WTC11 (cell line): Measurements from ENCODE around the gene BET1. TPM values are rescaled to one million over a fixed set of nuclear protein-coding genes. Genes with fewer than 3 reads are reported as not detected.
A peak's percentile ranks its signal among the peaks of the same experiment; 100 is the strongest.

ENCODE experiments used
- ATAC-seq: fragments of 200-7000 bp; cut with Tn5 transposase; 2 replicates; pipeline ENCODE4 v1.10.0; 2021; ENCODE audit warnings: mild to moderate bottlenecking, moderate library complexity
- CTCF ChIA-PET: fragments of 300-600 bp; sonication (Branson Sonifier 250); formaldehyde crosslinking; loops from one replicate; lab custom pipeline; 2021; ENCODE audit warnings: antibody characterized with exemption; lab: Charles Lee
- POLR2A ChIA-PET: fragments of 350-600 bp; sonication (Branson Sonifier 250); formaldehyde crosslinking; loops from one replicate; lab custom pipeline; 2021; ENCODE audit warnings: antibody characterized with exemption; lab: Charles Lee
- DNase-seq: peaks from one replicate; pipeline ENCODE4 v3.0.0; 2021; ENCODE audit warnings: low spot score
- H3K27ac Mint-ChIP-seq: 2 replicates; pipeline ENCODE4 v1.8.0; 2021; ENCODE audit warnings: mixed read lengths
- H3K27me3 Mint-ChIP-seq: 2 replicates; pipeline ENCODE4 v1.8.0; 2021; ENCODE audit warnings: low read depth, mild to moderate bottlenecking, moderate library complexity, mixed read lengths
- H3K36me3 Mint-ChIP-seq: 2 replicates; pipeline ENCODE4 v1.8.0; 2021; ENCODE audit warnings: mixed read lengths
- H3K4me1 Mint-ChIP-seq: 2 replicates; pipeline ENCODE4 v1.8.0; 2022; ENCODE audit warnings: mixed read lengths
- H3K4me3 Mint-ChIP-seq: 2 replicates; pipeline ENCODE4 v1.8.0; 2021; ENCODE audit warnings: mild to moderate bottlenecking, moderate library complexity, mixed read lengths
- H3K9me3 Mint-ChIP-seq: 2 replicates; pipeline ENCODE4 v1.8.0; 2021; ENCODE audit warnings: mixed read lengths
- ATF6 ChIP-seq: sonication (generic); formaldehyde crosslinking; IDR thresholded peaks from 2 replicates; pipeline ENCODE4 v1.8.1; 2023; ENCODE audit warnings: mild to moderate bottlenecking, missing genetic modification reagents
- CDX4 ChIP-seq: fragments of 250-450 bp; sonication (Bioruptor Pico); IDR thresholded peaks from 2 replicates; pipeline ENCODE4 v1.9.0; 2021; ENCODE audit warnings: moderate library complexity, mild to moderate bottlenecking, inconsistent platforms, borderline replicate concordance
- ELF4 ChIP-seq: sonication (generic); formaldehyde crosslinking; IDR thresholded peaks from 2 replicates; pipeline ENCODE4 v1.8.1; 2022; ENCODE audit warnings: low read depth, mild to moderate bottlenecking, moderate library complexity, missing genetic modification reagents
- EMX1 ChIP-seq: fragments of 250-450 bp; sonication (Bioruptor Pico); IDR thresholded peaks from 2 replicates; pipeline ENCODE4 v1.8.0; 2021; ENCODE audit warnings: mild to moderate bottlenecking
- GTF2I ChIP-seq: fragments of 250-450 bp; sonication (Bioruptor Pico); conservative IDR thresholded peaks from 2 replicates; pipeline ENCODE4 v1.4.0; 2021; ENCODE audit warnings: mild to moderate bottlenecking
- HMGA2 ChIP-seq: fragments of 250-450 bp; sonication (Bioruptor Pico); IDR thresholded peaks from 2 replicates; pipeline ENCODE4 v1.4.0; 2021; ENCODE audit warnings: mild to moderate bottlenecking, moderate library complexity
- HMGXB4 ChIP-seq: sonication (generic); formaldehyde crosslinking; IDR thresholded peaks from 2 replicates; pipeline ENCODE4 v1.8.1; 2023; ENCODE audit warnings: mild to moderate bottlenecking, moderate library complexity, missing genetic modification reagents
- NFE2L1 ChIP-seq: sonication (generic); formaldehyde crosslinking; IDR thresholded peaks from 2 replicates; pipeline ENCODE4 v1.8.1; 2023; ENCODE audit warnings: missing genetic modification reagents
- NR2C2 ChIP-seq: sonication (generic); formaldehyde crosslinking; IDR thresholded peaks from 2 replicates; pipeline ENCODE4 v1.8.0; 2022; ENCODE audit warnings: mild to moderate bottlenecking, missing genetic modification reagents
- NR3C1 ChIP-seq: sonication (generic); formaldehyde crosslinking; conservative IDR thresholded peaks from 2 replicates; pipeline ENCODE4 v1.8.1; 2023; ENCODE audit warnings: low read depth, mild to moderate bottlenecking, missing genetic modification reagents
- PREB ChIP-seq: sonication (generic); formaldehyde crosslinking; IDR thresholded peaks from 2 replicates; pipeline ENCODE4 v1.8.1; 2022; ENCODE audit warnings: mild to moderate bottlenecking, missing genetic modification reagents, moderate library complexity, borderline replicate concordance
- RELA ChIP-seq: sonication (generic); formaldehyde crosslinking; IDR thresholded peaks from 2 replicates; pipeline ENCODE4 v1.8.1; 2022; ENCODE audit warnings: missing genetic modification reagents, mild to moderate bottlenecking, borderline replicate concordance
- RORB ChIP-seq: fragments of 250-450 bp; sonication (Bioruptor Pico); IDR thresholded peaks from 2 replicates; pipeline ENCODE4 v1.9.0; 2021; ENCODE audit warnings: mild to moderate bottlenecking
- SOX15 ChIP-seq: fragments of 250-450 bp; sonication (Bioruptor Pico); IDR thresholded peaks from 2 replicates; pipeline ENCODE4 v1.9.0; 2021; ENCODE audit warnings: mild to moderate bottlenecking
- ZNF219 ChIP-seq: sonication (generic); formaldehyde crosslinking; IDR thresholded peaks from 2 replicates; pipeline ENCODE4 v1.8.0; 2023; ENCODE audit warnings: missing genetic modification reagents, mild to moderate bottlenecking, borderline replicate concordance
- ZNF281 ChIP-seq: sonication (generic); formaldehyde crosslinking; IDR thresholded peaks from 2 replicates; pipeline ENCODE4 v1.8.0; 2023; ENCODE audit warnings: mild to moderate bottlenecking, missing genetic modification reagents
- ZNF396 ChIP-seq: fragments of 250-450 bp; sonication (Bioruptor Pico); IDR thresholded peaks from 2 replicates; pipeline ENCODE4 v1.8.0; 2021; ENCODE audit warnings: mild to moderate bottlenecking, moderate library complexity, borderline replicate concordance
- ZNF425 ChIP-seq: fragments of 250-450 bp; sonication (Bioruptor Pico); conservative IDR thresholded peaks from 2 replicates; pipeline ENCODE4 v1.9.0; 2021; ENCODE audit warnings: mild to moderate bottlenecking
- ZNF512 ChIP-seq: sonication (generic); formaldehyde crosslinking; IDR thresholded peaks from 2 replicates; pipeline ENCODE4 v1.8.1; 2022; ENCODE audit warnings: missing genetic modification reagents, borderline replicate concordance
- total RNA-seq: library from RNA; stranded (reverse); gene quantifications from 3 replicates; pipeline ENCODE4 v1.2.3, GENCODE V29; 2021

BET1 gene
- total RNA-seq, 1 experiment from 2014 or later, result 26.7 TPM

GRCh38 chr7:93992421-93993110, 11.6 kb downstream of the BET1 start (continued):
- TF ChIP-seq HMGXB4 (CRISPR knock-in tag), result no peak
- no peak for TF ChIP-seq ZNF396
- TF ChIP-seq EMX1 (CRISPR knock-in tag), result no peak
- TF ChIP-seq ZNF425 (CRISPR knock-in tag), result no peak
- no peak for TF ChIP-seq RORB (CRISPR knock-in tag)
- no peak for TF ChIP-seq NR2C2 (CRISPR knock-in tag)

- ChIA-PET CTCF (interaction anchor here (1.1 to 1.9 kb wide), 3 partner anchors 65 to 100 kb away, joined by 3 to 4 read pairs (median 4); partner anchors contain the start of gene GNG11), POLR2A (interaction anchor here (0.6 kb wide), 1 partner anchor 45 kb away, joined by 3 read pairs; no protein-coding TSS in a partner anchor)
- TF ChIP-seq CDX4 (CRISPR knock-in tag) (no peak), SOX15 (CRISPR knock-in tag) (no peak), HMGA2 (CRISPR knock-in tag) (no peak), NR2C2 (CRISPR knock-in tag) (no peak), ZNF512 (CRISPR knock-in tag) (no peak), ZNF219 (CRISPR knock-in tag) (no peak), NR3C1 (CRISPR knock-in tag) (no peak), GTF2I (CRISPR knock-in tag) (no peak), NFE2L1 (CRISPR knock-in tag) (no peak)
- DNase-seq (no peak), ATAC-seq (no peak)
- no peaks in the 10 kb centered on the region for H3K27me3 Mint-ChIP-seq
- H3K4me3 Mint-ChIP-seq, result no peak overlapping the region
- no peak overlapping the region for H3K27ac Mint-ChIP-seq
- no peaks in the 10 kb centered on the region for H3K9me3 Mint-ChIP-seq
- H3K36me3 Mint-ChIP-seq, result no peaks in the 10 kb centered on the region
- peaks cover 31% of the 10 kb centered on the region for H3K4me1 Mint-ChIP-seq
Measured at GRCh38 chr7:93987297-93987696, 16.9 kb downstream of the BET1 start.

- POLR2A ChIA-PET, result no interaction called here
- Mint-ChIP-seq H3K4me3 (no peak overlapping the region), H3K27me3 (no peaks in the 10 kb centered on the region), H3K27ac (peak overlapping the region; percentile 87), H3K36me3 (no peaks in the 10 kb centered on the region), H3K4me1 (peaks cover 49% of the 10 kb centered on the region), H3K9me3 (no peaks in the 10 kb centered on the region)
- DNase-seq (no peak), ATAC-seq (no peak)
- CTCF ChIA-PET, result no interaction called here
- TF ChIP-seq ATF6 (CRISPR knock-in tag), result no peak
- no peak for TF ChIP-seq ELF4
- TF ChIP-seq RELA (CRISPR knock-in tag), result no peak
- no peak for TF ChIP-seq PREB
- TF ChIP-seq ZNF281 (CRISPR knock-in tag), result no peak
Measured at GRCh38 chr7:93985101-93985500, 19.1 kb downstream of the BET1 start.
